HG03342 (cell line): ENCODE measurements around the gene SH3D19.

Experiments
- ATAC-seq: cut with Tn5 transposase; IDR thresholded peaks from one replicate; pipeline ENCODE4 v1.9.1; 2021; ENCODE audit warnings: mild to moderate bottlenecking, moderate library complexity; ENCODE audit not compliant: unreplicated experiment

The SH3D19 gene

GRCh38 chr4:151202851-151203455, 122.5 kb downstream of the SH3D19 start:
- no peak for ATAC-seq

- no peak for ATAC-seq
These were observed 123.0 kb downstream of the SH3D19 start for GRCh38 chr4:151202381-151202780.

GRCh38 chr4:151199319-151200190, 125.8 kb downstream of the SH3D19 start:
- ATAC-seq, result no peak

- no peak for ATAC-seq
These were observed 126.7 kb downstream of the SH3D19 start for GRCh38 chr4:151198748-151199147.

GRCh38 chr4:151197247-151197646, 128.2 kb downstream of the SH3D19 start:
- no peak for ATAC-seq

GRCh38 chr4:151195801-151196200, 129.6 kb downstream of the SH3D19 start:
- no peak for ATAC-seq

- no peak for ATAC-seq
These were observed 132.0 kb downstream of the SH3D19 start for GRCh38 chr4:151193414-151193813.

GRCh38 chr4:151192556-151193235, 132.7 kb downstream of the SH3D19 start:
- no peak for ATAC-seq

GRCh38 chr4:151184523-151185458, 140.6 kb downstream of the SH3D19 start:
- ATAC-seq, result no peak

- ATAC-seq, result no peak
These were observed 142.9 kb downstream of the SH3D19 start for GRCh38 chr4:151182455-151182996.

GRCh38 chr4:151176685-151177084, 148.7 kb downstream of the SH3D19 start:
- no peak for ATAC-seq

GRCh38 chr4:151175754-151176631, 149.4 kb downstream of the SH3D19 start:
- ATAC-seq, result no peak

- no peak for ATAC-seq
These were observed 150.2 kb downstream of the SH3D19 start for GRCh38 chr4:151175233-151175632.

- no peak for ATAC-seq
These were observed 150.6 kb downstream of the SH3D19 start for GRCh38 chr4:151174784-151175183.

- ATAC-seq, result no peak
These were observed 151.5 kb downstream of the SH3D19 start for GRCh38 chr4:151173871-151174270.

GRCh38 chr4:151169900-151170299, 155.5 kb downstream of the SH3D19 start:
- no peak for ATAC-seq

GRCh38 chr4:151169223-151169622, 156.2 kb downstream of the SH3D19 start:
- ATAC-seq, result no peak

- ATAC-seq, result no peak
These were observed 157.8 kb downstream of the SH3D19 start for GRCh38 chr4:151167561-151167960.

- ATAC-seq, result no peak
These were observed 158.8 kb downstream of the SH3D19 start for GRCh38 chr4:151166636-151167035.
